ENCODE results near the gene VASH2. TPM values are rescaled to one million over a fixed set of nuclear protein-coding genes. Genes with fewer than 3 reads are reported as not detected.
A peak's percentile ranks its signal among the peaks of the same experiment; 100 is the strongest.

VASH2 gene
- total and polyA plus RNA-seq, 12 donors: 0.37 to 1.2 (median 0.73) TPM

DNA sequence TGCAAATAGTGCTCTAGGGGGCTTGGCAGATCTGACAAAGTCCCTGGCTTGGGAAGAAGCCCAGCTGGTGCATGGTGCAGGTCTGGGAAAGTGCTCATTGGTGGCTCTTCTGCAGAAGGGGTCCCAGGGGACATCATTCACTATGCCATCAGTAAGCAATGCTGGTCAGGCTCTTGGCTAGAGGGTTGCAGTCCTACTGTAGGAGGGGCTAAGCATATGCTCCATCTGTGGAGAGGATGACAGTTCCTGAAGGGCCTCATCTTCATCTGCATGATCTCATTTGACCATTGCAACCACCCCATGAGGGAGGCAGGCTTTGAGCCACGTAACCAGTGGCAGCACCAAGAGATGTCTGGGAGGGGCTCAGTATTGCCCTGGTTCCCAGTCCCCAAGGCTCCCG lies 31.5 kb upstream of the VASH2 start:
- H3K36me3 ChIP-seq: no peaks in the 10 kb centered on the region
- no peak for DNase-seq
- H3K4me1 ChIP-seq: peaks cover 0 to 16% (median 3%) of the 10 kb centered on the region in 9 donors
- intact Hi-C loops (cut with DNase I): no loop called here
- TF ChIP-seq, protein P1, sequence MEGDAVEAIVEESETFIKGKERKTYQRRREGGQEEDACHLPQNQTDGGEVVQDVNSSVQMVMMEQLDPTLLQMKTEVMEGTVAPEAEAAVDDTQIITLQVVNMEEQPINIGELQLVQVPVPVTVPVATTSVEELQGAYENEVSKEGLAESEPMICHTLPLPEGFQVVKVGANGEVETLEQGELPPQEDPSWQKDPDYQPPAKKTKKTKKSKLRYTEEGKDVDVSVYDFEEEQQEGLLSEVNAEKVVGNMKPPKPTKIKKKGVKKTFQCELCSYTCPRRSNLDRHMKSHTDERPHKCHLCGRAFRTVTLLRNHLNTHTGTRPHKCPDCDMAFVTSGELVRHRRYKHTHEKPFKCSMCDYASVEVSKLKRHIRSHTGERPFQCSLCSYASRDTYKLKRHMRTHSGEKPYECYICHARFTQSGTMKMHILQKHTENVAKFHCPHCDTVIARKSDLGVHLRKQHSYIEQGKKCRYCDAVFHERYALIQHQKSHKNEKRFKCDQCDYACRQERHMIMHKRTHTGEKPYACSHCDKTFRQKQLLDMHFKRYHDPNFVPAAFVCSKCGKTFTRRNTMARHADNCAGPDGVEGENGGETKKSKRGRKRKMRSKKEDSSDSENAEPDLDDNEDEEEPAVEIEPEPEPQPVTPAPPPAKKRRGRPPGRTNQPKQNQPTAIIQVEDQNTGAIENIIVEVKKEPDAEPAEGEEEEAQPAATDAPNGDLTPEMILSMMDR (IDR thresholded peaks at IDR 0.05): no peak
- H3K4me3 ChIP-seq: no peak overlapping the region
- H3K27ac ChIP-seq: no peak overlapping the region
- WGBS, 2 donors: 60 to 77% methylated on average over 2 of the region's 2 CpGs
- H3K27me3 ChIP-seq: peaks cover 0 to 36% (median 10%) of the 10 kb centered on the region in 7 donors
- ATAC-seq: no peak
- H3K9me3 ChIP-seq: no peaks in the 10 kb centered on the region

DNA sequence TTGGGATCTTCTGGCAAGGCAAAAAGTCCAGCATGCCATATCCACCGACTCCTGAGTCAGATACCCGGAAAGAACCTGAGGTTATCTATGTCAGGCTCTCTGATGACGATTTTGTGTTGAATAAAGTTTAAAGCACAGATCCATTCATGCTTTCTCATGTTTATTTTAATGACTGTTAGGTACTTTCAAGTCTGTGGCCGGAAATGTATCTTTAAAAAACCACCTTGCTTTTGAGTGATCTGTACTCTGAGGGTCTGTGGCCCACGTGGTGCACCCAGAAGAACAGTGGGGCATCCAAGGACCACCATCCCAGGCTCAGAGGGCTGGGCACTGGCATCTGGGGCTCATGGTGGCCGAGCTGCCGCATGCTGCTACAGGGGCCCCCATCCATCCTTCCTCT lies 30.1 kb upstream of the VASH2 start:
- H3K4me3 ChIP-seq: no peak overlapping the region
- peaks cover 0 to 18% (median 3%) of the 10 kb centered on the region in 9 donors for H3K4me1 ChIP-seq
- no peak for ATAC-seq
- no peaks in the 10 kb centered on the region for H3K9me3 ChIP-seq
- DNase-seq: no peak
- intact Hi-C loops (cut with DNase I): no loop called here
- WGBS, 2 donors: 78 to 85% methylated on average over 7 of the region's 7 CpGs
- TF ChIP-seq, protein P1 (IDR thresholded peaks at IDR 0.05): no peak
- no peak overlapping the region for H3K27ac ChIP-seq
- peaks cover 0 to 33% (median 6%) of the 10 kb centered on the region in 7 donors for H3K27me3 ChIP-seq
- H3K36me3 ChIP-seq: no peaks in the 10 kb centered on the region

GRCh38 chr1:212920896-212921295 lies 29.4 kb upstream of the VASH2 start:
- DNase-seq (no peak), ATAC-seq (no peak)
- Histone ChIP-seq H3K27ac (no peak overlapping the region), H3K9me3 (no peaks in the 10 kb centered on the region), H3K27me3 (peaks cover 0 to 28% (median 6%) of the 10 kb centered on the region in 7 donors), H3K4me1 (peaks cover 0 to 16% (median 3%) of the 10 kb centered on the region in 9 donors), H3K4me3 (no peak overlapping the region), H3K36me3 (no peaks in the 10 kb centered on the region)
- intact Hi-C loops (cut with DNase I): no loop called here
- TF ChIP-seq, protein P1 (IDR thresholded peaks at IDR 0.05): peak in 5 of 9 donors; percentile 12 to 40 (median 22)
- WGBS, 2 donors: 73 to 75% methylated on average over 6 of the region's 6 CpGs

- TF ChIP-seq, protein P1 (IDR thresholded peaks at IDR 0.05): no peak
- ATAC-seq: no peak
- intact Hi-C loops (cut with DNase I): no loop called here
- H3K36me3 ChIP-seq: no peaks in the 10 kb centered on the region
- no peak overlapping the region for H3K4me3 ChIP-seq
- peaks cover 0 to 28% (median 5%) of the 10 kb centered on the region in 7 donors for H3K27me3 ChIP-seq
- H3K9me3 ChIP-seq: peaks cover 0 to 8% (median 0%) of the 10 kb centered on the region in 11 donors
- no peak for DNase-seq
- peaks cover 0 to 8% (median under 1%) of the 10 kb centered on the region in 9 donors for H3K4me1 ChIP-seq
- H3K27ac ChIP-seq: no peak overlapping the region
- WGBS, 2 donors: 79 to 83% methylated on average over 5 of the region's 5 CpGs
Measured at GRCh38 chr1:212922016-212922415, 28.3 kb upstream of the VASH2 start.

All from heart right ventricle (tissue), 16 donors.